GM18858 (cell line): ENCODE measurements around the gene TSR3.

Experiments
- ATAC-seq: cut with Tn5 transposase; IDR thresholded peaks from one replicate; pipeline ENCODE4 v1.9.1; 2021; ENCODE audit not compliant: unreplicated experiment

Gene TSR3

DNA sequence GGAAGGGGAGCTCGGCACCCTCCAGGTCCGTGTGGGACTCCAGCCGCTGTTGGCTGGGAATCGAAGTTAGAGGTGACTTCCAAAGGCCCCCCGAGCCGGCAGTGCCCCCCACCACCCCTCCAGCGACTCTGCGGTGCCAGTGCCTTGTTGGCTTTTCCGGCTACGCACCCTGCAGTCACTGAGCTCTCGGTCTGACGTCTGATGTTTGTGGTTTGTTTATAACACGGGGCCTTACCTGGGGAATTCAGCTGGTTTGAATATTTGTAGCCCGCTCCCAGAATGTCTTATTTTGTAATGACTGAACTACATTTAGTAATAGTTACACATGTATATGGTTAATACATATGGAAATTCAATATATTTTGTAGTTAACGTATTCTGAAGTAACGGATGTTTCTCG lies 25.3 kb downstream of the TSR3 start:
- ATAC-seq: no peak

DNA sequence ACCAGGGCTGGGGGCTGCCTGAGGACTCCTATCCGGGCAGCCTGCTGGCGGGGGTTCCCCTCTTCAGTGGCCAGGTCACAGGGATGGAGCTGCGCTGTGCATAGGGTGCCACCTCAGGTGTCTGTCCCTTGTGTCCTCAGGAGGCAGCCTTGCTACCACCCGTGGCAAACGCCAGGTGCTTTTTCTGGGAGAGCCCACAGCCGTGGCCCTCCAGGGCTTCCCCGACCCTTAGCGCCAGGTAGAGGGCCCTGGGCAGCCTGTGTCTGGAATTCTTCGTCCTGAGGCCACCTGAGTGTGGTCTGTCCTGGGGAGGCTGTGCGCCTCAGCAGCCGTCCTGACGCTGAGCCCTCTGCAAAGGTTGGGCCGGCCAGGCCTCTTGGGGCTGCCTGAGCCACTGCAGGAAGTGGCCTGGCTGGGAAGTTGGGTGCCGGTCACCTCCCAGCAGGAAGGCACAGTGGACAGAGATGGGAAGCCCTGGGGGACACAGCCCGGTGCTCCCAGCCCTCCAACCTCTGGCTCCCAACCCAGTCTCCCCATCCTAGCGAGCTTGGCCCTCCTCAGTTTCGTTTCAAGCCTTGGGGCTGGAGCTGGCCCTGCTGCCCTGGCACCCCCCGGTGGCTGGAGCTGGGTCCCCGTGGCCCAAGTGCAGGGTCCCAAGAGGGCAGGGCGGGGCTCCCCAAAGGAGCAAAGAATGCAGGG lies 25.9 kb downstream of the TSR3 start:
- ATAC-seq: no peak

DNA sequence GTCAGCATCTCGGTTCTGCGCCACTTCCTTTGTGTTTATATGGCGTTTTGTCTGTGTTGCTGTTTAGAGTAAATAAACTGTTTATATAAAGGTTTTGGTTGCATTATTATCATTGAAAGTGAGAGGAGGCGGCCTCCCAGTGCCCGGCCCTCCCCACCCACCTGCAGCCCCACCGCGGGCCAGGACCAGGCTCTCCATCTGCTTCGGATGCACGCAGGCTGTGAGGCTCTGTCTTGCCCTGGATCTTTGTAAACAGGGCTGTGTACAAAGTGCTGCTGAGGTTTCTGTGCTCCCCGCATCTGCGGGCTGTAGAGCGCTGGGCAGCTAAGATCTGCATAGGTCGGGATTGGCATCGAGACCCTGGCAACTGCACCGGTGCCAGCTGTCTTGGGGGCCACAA lies 26.4 kb downstream of the TSR3 start:
- no peak for ATAC-seq

DNA sequence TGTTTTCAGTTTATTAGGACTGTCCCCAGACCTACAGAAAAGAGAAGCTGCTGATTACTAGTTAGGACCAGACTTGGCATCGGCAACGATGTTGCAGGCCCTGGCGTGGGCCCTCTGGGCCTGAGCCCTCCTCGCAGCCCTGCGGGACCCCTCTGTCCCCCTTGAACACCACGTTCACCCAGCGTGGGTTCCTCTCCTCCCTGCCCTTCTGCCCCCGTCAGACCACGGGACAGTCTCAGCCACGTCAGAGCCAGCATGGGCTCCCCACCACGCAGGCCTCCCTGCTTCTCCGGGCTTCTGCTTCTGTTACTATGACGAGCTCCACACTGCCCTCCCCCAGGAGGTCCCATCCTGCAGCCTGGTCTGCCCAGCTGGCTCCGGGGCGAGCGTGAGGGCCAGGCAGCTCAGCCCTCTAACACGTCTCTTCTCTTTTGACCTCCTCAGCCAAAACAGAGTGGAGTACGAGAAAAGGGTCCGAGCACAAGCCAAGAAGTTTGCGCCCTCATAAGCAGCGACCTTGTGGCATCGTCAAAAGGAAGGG lies 27.3 kb downstream of the TSR3 start:
- ATAC-seq: no peak

DNA sequence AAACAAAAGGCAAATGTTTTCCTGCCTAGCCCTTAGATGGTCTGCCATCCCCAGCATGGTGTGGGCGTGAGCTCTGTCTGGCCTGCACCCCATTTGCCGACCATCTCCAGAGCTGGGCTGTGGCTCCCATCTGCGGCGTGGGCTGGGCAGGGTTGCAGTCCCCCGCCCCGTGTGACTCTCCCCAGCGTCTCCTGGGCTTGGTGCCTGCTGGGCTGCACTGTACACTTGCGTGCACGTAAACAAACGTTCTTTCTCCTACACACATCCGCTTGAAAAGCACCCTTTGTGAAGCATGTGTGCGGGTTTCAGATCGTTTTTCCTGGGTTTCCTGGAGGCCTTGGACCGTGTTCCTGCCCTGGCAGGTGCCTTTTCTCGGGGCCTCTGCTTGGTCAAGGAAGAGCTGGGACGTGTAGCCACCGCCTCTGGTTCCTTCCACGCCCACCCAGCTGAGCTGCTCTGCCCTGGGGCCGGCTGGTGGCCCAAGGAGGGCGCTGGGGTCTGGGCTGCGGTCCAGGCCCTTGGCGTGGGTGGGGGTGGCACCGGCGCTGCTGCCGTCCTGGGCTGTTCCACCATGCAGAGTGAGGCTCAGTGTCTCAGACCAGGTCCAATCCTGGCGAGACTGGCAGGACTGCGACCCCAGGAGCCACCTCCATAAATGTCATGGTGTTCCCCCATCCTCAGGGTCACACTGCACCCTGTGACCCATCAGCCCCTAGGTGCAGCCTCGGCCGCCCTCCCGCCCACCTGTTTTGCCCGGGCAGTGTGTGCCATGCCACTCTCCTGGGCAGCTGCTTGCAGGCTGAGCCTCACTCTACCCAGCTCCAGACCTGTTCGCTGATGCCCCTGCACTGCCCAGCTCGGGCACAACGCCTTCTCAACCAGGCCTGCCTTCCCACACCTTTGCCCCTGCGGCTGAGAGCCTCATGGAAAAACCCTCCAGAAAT lies 28.1 kb downstream of the TSR3 start:
- no peak for ATAC-seq

DNA sequence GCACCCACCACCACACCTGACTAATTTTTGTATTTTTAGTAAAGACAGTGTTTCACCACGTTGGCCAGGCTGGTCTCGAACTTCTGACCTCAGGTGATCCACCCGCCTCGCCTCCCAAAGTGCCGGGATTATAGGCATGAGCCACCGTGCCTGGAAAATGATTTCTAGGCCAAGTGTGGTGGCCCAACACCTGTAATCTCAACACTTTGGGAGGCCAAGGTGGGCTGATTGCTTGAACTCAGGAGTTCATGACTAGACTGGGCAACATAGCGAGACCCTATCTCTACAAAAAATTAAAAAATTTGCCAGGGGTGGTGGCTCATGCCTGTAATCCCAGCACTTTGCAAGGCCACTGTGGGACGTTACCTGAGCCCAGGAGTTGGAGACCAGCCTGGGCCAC lies 29.3 kb downstream of the TSR3 start:
- ATAC-seq: no peak

DNA sequence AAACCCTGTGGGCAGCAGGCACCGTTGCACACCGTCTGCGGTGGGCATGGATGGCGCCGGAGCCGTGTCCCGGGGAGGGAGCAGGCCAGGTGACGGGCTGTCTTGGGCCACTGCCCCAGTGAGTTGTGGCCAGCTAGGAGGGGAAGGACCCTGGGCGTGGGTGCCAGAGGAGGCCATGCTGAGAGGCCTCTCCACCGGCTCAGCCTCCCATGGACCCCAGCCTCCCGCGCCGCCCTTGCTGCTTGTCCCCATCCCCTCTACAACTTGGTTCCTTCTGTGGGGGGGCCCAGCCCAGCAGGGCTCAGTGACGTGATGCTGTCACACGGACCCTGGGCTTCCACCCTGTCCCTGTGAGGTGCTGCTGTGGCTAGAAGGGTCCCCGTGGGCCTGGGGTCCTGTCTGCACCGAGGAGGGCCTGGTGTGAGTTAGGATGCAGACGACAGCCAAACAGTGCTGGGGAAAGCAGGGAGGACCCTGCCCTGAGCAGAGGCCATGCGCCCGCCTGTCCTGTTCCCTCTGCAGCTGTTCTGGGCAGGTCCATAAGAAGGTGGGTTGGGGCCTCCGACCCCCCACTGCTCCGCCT lies 30.9 kb downstream of the TSR3 start:
- ATAC-seq: no peak

DNA sequence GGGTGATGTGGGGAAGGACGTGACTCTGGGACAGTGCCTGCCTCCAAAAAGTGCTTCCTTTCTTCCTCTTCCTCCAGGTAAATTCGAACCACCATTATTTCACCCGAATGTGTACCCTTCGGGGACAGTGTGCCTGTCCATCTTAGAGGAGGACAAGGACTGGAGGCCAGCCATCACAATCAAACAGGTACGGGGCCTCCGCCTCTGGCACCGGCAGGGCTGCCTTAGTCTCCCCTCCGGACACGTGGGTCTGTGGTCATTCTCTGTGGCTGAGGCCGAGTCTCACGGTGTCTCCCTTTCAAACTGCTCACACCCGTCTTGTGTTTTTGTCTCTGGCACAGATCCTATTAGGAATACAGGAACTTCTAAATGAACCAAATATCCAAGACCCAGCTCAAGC lies 31.6 kb downstream of the TSR3 start:
- ATAC-seq: no peak

DNA sequence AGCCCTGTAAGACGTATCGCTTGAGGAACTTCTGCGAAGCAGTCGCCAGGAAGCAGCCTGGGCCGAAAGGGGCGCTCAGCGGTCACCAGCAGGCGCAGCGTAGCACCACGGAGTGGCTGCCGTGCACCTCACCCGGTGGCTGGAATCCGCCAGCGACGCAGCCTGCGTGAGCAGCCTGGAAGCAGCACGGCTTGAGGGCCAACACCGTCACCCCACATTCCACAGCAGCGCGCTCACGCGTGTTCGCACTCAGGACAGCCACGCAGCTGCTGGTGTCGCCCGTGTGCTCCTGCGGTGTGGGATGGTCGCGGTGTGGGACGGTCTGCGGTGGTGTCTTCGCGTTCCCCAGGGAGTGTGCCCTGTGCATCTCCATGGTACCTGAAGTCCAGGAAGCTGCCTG lies 32.6 kb downstream of the TSR3 start:
- ATAC-seq: no peak

DNA sequence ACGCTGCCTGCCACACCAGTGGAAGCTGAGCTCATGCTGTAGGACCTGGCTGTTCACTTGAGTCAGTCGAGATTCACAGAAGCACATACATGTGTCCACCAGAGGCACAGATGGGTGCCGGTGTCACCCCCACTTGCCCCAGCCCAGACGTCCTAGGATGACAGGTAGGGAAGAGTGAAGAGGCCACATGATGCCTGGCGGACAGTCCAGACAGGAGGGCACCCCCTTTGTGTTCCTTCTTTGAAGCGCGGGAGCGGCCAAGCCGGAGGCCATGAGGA lies 33.5 kb downstream of the TSR3 start:
- ATAC-seq: no peak

DNA sequence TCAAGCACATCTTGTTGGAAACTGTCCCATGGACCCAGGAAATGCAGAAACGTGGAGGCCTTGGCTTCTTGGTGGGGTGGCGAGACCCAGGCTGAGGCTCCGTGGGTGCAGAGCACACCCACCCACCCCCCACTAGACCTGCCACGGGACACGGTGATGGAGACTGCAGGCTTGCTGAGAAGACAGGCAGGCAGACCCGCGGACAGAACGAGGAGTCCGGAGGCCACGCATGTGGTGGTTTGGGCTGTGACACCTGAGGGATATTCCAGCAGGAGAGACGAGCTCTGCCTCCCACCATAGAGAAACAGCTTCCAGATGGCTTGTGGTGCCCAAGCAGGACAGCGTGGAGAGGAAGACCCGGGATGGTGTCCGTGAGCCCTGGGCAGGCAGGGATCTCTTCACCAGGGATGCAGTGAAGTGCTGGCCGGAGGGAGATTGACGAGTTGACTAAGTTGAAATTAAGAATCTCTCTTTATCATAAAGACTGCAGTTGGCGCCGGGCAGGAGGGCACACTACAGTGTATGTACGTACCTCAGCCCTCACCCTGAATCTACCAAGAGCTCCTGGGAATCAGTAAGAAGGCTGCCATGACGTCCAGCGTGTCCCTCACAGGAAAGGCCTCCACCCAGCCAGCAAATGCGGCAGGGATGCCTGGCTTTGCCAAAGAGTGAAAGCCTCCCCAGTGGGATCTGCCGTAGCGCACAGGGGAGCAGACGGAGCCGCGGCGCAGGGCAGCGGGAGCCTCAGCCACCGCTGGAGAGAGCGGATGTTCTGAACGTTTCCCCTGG lies 34.0 kb downstream of the TSR3 start:
- ATAC-seq: no peak

DNA sequence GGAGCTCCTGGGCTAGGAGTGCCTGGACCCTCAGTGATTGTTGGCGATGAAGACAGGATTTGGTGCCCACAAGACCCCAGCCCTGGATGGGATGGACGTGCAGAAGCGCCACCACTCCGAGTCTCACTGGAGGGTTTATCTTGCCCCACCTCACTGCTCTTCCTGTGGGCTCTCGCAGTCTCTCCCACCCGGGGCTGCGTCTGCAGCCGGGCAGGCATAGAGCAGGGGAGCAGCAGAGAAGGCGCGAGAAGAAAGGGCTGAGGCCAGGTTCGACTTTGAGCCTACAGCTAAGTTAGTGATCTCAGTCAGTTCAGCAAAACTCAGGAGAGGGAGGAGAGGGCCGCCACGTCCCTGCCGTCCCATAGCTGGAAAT lies 35.7 kb downstream of the TSR3 start:
- ATAC-seq: no peak

DNA sequence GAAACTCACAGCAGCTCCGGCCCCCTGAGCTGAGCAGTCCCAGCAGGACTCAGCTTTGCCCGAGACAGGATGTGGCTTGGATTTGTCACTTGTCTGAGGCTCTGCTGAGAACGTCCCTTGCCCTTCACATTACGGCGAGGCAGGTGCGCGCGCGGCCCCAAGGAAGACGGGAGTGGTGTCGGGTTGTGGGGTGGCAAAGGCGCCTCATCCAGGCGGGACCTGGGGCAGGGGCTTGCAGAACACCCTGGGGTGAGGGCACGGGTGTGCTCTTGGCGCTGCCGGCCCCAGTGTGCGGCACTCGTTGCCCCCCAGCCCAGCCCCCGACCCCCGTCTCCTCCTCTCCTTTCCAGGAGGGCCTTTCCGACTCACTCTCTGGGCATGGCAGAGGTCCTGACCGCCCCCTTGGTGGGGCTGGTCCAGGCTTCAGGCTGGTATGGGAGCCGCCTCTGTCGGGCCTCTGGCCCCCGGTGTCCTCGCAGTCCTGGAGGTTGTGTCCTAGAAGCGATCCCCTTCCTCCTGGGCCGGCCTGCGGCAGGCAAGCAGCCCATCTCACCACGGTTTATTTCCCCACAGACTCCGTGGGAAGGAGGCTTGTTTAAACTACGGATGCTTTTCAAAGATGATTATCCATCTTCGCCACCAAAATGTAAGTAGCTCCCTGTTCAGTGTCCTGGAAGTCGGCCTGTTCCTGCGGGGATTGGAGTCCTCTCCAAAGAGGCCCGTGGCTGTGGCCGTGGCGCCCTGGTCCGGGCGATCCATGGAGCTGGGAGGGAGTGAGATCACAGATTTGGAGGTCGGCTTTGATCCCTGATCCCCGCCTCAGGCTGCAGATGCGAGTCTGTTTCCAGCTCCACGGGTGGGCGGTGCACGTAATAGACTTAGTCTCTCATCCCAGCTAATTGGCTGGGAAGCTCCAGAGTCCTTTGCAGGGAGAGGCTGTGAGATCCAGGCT lies 36.3 kb downstream of the TSR3 start:
- no peak for ATAC-seq

DNA sequence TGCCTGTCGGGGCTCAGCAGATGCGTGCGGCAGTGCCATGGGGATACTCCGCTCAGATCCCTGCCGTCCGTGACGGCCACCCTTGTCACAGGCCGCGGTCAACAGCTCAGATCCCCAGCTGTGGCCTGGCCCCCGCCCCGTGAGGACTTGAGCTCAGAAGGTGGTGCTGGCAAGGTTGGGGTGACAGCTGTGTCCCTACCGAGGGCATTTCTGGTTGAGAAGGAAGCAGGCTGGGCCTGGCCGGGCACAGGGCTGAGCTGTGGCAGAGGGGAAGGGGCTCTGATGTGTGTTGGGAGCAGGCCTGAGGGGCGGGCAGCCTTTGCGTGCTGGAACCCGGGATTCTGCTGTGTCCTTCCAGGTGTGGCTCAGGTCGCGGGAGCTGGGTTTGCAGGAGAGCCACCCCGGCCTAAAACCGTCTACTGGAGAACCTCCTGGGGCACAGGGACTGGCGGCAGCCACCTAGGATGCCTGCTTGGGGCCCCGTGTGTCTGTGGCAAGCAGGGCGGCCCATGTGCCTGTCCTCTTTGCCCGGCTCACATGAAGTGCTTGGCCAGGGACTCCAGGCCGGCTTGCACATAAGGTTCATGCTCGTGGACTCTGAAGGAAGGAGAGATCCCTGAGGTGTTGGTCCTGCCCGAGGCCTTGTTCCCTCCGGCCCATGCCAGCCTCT lies 37.1 kb downstream of the TSR3 start:
- no peak for ATAC-seq

DNA sequence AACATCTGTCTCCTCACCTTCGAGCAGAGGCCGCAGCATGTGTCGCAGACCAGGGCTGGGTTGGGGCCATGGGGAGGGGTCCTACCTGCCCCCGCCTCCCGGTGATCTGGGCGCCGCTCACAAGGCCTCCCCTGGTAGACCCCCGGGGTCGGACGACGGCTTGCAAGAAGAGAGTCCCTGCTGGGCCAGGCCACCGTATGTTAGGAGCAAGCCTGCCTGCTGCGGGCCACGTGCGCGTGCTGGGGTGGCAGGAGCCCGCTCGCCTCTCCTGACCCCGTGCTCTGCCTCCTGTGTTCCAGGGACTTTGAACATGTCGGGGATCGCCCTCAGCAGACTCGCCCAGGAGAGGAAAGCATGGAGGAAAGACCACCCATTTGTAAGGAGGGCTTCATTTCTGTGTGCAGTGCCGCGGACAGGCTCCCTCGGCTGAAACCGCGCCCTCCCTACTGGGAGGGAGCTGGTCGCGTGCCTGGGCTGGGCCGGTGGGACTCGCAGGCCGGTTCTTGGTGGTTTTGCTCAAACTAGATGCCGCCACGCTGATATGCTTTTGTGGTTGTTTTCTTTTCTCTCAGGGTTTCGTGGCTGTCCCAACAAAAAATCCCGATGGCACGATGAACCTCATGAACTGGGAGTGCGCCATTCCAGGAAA lies 37.8 kb downstream of the TSR3 start:
- ATAC-seq: no peak

DNA sequence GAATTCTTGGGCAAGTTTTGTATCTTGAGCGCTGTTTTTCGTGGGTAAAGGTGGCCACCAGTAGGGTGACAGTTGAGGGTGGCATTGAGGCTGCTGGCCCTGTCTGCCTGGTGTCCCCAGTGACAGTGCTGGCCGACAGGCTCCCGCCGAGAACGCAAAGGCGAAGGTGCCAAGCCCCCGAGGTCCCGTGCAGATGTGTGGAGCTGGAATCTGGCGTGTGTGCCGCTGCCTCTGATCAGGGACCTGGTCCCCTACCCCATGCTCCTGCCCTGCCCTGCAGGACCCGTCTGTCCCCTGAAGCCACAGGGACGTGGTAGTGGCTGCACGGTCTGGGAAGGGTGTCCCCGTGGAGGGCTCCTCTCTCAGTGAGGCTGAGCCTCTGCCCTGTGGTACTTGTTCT lies 38.8 kb downstream of the TSR3 start:
- ATAC-seq: no peak

DNA sequence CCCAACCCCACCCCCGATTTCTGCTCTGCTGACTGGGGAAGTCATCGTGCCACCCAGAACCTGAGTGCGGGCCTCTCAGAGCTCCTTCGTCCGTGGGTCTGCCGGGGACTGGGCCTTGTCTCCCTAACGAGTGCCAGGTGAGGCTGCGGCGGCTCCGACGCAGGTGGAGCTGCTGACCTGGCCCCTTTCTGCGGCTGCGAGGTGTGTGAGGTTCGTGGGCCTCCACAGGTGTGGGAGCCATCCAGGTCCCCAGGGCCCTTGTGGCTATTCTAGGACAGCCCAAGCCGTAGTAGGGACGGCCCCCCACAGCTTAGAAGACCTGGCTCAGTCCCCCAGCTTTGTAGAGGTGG lies 39.2 kb downstream of the TSR3 start:
- no peak for ATAC-seq

DNA sequence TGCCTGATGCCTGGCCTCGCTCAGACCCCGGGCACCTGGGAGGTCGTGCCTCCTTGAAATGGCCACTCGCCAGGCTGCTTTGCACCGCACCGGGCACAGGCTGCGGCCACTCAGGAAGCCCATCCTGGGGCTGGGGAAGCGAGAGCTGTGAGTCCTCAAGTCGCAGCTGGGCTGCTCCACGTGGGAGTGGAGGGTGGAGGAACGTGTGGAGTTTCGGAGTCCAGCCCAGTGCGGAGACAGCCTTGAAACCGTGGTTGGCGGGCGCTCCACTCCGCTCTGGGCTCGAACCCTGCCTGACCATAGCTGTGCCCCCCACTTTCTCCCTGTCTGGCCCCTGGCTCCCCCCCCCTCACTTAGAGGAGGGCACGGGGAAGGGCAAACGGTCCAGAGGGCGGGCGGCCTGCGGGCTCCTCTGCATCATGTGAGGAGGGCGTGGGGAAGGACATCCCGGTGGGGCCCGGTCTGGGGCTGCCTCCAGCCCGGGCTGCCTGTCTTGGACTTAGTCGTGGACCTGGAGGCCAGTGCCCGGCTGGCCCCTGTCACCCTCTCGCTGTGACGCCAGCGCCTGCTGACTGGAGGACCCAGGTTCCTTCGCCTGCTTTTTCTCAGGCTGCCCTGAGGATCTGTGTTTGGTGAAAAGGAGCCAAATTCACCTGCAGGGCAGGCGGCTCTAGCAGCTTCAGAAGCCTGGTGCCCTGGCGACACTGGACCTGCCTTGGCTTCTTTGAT lies 39.8 kb downstream of the TSR3 start:
- no peak for ATAC-seq
